ENCODE results near the gene SLC39A11.
A peak's percentile ranks its signal among the peaks of the same experiment; 100 is the strongest.
"Not testable (repeated sequence)": the region's sequence is repeated elsewhere in the genome, so short reads cannot be mapped to it uniquely, and the experiment has no call there.

The SLC39A11 gene

DNA sequence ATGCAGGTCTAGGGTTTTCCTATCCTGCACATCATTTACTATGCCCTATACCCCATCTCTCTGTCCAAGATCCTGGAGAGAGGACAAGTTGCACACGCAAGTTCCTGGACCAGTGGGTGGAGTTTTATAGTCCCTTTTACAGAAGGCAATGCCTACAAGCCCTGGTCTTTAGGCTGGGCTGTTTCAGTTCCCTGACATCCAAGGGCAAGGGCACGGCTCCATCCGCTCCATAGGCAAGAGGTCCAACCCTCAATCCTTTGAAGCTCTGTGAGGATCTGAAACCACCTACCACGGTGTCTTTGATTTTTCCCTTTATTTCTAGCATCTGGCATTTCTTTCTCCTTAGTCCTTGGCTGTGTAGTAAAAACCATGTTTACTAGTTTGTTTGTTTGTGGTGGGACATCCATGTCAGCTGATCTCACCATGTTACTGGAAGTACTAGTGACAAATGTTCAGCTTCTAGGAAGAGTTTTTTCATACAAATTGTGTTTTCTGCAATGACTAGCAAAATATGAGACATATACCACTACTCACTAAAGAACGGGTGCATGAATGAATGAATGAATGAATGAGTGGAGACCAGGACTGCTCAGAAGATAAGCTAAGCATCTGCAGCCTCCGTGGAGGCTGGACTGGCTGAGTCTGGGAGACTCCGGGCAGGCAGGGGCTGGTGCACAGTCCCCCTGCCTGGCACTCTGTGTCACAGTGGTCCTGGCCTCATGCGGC lies 359.4 kb downstream of the SLC39A11 start:
- DNase-seq = no peak

- DNase-seq = no peak
Observed at GRCh38 chr17:72730077-72730476, 362.4 kb downstream of the SLC39A11 start.

DNA sequence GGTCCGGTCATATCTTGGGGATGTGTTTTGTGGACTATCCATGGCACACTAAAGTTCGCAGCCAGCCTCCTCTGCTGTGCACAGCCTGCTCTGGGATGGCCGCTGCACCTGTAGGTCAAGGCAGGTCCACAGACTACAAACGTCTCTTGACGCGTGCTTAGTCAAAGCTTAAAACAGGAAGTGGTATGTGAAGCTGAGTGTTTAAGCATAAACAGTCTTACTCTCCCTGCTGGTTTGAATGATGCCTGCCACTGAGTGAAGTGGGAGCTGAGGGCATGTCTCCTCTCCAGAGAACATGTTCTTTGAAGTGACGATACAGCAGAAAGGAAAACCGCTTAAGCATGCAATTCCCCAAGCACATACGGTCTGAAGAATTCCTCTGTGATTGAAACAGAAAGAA lies 365.6 kb downstream of the SLC39A11 start:
- DNase-seq = peak; percentile 45

GRCh38 chr17:72725433-72726068 lies 366.9 kb downstream of the SLC39A11 start:
- peak; percentile 49 for DNase-seq

GRCh38 chr17:72724267-72724666 lies 368.2 kb downstream of the SLC39A11 start:
- no peak for DNase-seq

GRCh38 chr17:72723711-72724110 lies 368.8 kb downstream of the SLC39A11 start:
- no peak for DNase-seq

DNA sequence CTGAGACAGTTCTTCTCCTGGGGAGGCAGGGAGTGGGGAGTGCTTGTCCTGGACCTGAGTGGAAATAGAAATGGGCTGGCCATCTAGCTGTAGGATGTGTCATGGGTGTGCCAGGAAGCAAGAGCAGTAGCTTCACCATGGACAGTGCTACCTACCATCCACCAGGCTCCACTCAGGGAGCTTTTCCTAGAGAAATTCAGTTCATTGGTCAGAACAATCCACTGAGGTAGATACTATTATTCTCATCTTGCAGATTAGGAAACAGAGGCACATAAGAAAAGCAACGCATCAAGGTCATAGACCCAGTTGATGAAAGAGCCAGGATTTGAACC lies 372.0 kb downstream of the SLC39A11 start:
- no peak for DNase-seq

- peak; percentile 46 for DNase-seq
Observed at GRCh38 chr17:72719578-72720493, 372.7 kb downstream of the SLC39A11 start.

DNA sequence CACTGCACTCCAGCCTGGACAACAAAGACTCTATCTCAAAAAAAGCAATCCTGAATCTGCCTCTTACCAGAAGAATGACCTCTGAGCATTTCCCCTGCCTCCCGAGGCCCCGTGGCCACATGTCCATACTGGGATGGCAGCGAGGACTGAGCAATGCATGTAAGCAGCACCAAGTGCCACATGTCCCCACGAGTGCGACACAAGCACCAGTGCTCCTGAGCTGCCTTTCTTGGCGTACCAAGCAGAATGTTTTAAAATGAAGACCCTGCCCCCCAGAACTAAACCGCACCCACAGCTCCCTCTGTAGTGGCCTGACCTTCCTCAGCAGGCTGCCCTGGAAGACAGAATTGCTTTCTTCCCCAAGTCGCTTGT lies 373.3 kb downstream of the SLC39A11 start:
- no peak for DNase-seq

GRCh38 chr17:72717676-72718075 lies 374.8 kb downstream of the SLC39A11 start:
- DNase-seq = no peak

DNA sequence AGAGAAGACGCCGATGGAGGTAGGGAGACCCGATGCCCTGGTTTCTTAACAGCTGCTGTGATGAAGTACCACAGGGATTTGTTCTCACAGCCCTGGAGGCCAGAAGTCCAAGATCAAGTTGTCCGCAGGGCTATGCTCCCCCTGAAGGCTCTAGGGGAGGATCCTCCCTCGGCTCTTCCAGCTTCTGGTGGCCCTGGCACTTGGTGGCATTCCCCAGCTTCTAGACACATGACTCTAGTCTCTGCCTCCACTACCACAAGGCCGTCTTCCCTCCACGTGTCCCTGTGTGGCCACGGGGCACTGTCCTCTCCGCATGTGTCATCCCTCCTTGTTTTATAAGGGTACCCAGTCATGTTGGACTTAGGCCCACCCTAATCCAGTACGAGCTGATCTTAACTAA lies 375.2 kb downstream of the SLC39A11 start:
- DNase-seq = no peak

- no peak for DNase-seq
Observed at GRCh38 chr17:72715906-72716572, 376.4 kb downstream of the SLC39A11 start.

- no peak for DNase-seq
Observed at GRCh38 chr17:72714357-72714966, 378.0 kb downstream of the SLC39A11 start.

- DNase-seq = no peak
Observed at GRCh38 chr17:72713701-72714100, 378.8 kb downstream of the SLC39A11 start.

GRCh38 chr17:72711521-72712310 lies 380.8 kb downstream of the SLC39A11 start:
- no peak for DNase-seq

- no peak for DNase-seq
Observed at GRCh38 chr17:72710834-72711233, 381.7 kb downstream of the SLC39A11 start.

DNA sequence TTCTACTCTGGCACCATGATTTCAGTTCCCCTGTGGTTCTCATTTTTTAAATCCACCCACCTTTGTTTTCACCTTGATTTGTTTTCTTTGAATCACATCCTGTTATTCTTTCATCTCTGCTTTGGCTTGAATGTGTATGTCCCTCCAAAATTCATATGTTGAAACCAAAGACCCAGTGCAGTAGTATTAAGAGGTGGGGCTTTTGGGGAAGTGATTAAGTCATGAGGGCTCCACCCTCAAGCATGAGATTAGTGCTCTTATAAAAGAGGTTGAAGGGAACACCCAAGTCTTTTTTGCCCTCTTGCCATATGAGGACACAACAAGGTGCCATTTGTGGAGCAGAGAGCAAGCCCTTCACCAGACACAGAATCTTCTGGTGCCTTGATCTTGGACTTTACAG lies 382.3 kb downstream of the SLC39A11 start:
- no peak for DNase-seq

DNA sequence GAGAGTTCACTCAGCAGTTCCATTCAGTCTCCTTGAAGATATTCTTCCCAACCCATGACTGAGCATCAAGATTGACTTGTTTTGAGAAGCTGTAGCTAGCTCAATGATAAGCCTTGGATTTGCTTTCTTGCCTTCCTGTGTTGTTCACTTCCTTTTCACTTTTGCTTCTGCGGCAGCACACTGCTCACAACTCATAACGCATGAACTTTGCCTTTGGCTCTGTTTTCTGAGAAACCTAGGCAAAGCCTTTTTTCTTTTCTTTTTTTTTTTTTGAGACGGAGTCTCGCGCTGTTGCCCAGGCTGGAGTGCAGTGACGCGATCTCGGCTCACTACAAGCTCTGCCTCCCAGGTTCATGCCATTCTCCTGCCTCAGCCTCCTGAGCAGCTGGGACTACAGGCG lies 383.8 kb downstream of the SLC39A11 start:
- DNase-seq = not testable (repeated sequence)

DNA sequence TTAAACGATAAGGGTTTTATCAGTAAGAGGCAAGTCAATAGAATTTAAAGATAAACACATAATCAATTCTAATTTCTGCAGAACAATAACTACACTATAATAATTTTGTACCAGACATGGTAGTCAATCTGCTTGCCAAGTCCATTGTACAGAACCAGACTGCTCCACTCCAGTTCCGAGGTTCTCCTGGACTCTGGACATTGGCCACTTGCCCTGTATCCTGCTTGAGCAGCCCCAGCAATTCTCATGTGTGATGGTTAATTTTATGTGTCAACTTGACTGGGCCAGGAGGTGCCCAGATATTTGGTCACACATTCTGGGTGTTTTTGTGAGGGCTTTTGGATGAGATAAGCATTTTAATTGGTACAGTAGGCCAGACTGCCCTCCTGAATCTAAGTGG lies 384.6 kb downstream of the SLC39A11 start:
- no peak for DNase-seq

- DNase-seq = no peak
Observed at GRCh38 chr17:72706396-72706981, 386.0 kb downstream of the SLC39A11 start.

DNA sequence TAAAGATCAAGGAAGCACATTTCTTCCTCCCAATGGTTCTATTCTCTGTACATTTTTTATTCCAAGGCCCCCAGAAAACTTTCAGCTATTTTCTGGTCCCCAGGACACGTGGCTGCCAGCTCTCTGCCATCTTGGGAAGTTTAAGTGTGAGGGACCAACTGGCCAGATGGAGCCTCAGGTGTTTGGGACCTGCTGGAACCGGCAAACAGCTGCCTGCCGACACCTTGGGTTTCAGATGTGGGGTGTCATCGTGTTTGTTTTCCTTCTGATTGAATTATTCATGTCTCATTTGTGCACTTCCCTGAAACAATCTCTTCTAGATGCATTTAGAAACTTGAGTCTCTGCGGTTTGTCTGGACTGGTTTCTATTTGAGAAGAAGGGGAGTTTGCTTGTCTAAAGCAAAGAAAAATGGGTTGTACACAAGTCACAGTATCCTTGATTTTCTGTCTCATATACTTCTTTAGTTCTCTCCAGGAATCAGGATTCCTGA lies 386.5 kb downstream of the SLC39A11 start:
- no peak for DNase-seq

Data from CD4-positive, alpha-beta T cell treated with Interleukin-21 for 1 hour (primary cell).